ENCODE results near the gene VIL1.

The VIL1 gene

GRCh38 chr2:218399391-218400166 is 19.3 kb upstream of the VIL1 start, which contains the start of gene CTDSP1:
Gene CTDSP1, plus strand, starts transcription at chr2:218399868. Its CDS starts 223 bp downstream, at chr2:218400091.
- peak within 1 kb of the TSS; percentile 89 to 100 (median 100) for H3K27ac Mint-ChIP-seq
- no peak for TF ChIP-seq CTCF (IDR thresholded peaks at IDR 0.05; ENCODE audit: unreplicated experiment in 3 of 3)
- peaks cover 12% of the 10 kb centered on the region for H3K36me3 Mint-ChIP-seq (ENCODE audit: low read depth)
- H3K27me3 Mint-ChIP-seq (ENCODE audit: low read depth), result peaks cover 22% of the 10 kb centered on the region
- H3K9me3 Mint-ChIP-seq, result no peaks in the 10 kb centered on the region
- H3K4me3 Mint-ChIP-seq, result peak within 1 kb of the TSS; percentile 94 to 97 (median 95)
- peaks cover 37% of the 10 kb centered on the region for H3K4me1 Mint-ChIP-seq

DNA sequence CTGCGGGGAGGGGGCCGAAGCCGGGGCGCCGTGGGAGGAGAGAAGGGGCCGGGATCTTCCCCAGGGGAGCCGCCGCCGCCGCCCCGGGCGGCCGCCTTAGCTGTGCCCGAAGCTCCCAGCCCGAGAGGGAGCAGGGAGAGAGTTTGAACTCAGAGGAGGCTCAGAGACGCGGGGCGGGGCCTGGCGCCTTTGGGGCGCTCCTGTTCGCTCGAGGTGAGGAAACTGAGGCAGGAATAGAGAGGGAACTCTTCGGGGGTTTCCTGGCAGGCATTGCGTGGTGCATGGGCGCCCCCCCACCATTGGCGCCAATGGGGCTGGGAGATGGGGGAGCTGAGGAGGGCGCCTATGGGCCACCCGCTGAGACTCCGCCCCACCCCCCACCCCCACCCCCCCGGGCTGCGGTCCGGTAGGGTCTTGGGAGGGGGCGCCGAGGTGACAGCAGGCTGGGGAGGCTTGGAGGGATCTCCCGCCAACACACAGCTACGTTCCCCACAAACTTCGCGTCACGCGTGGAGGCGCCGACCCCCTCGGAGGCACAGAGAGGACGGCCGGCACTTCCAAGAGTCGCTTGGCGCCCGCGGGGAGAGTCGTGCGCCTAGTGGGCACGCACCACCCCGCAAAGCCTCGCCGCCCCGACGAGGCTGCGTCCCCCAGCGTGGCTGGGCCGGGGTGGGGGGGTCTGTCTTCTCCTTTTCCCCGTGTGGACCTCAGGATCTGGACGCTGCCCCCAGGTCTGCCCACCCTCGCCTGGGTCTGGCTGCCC is 18.6 kb upstream of the VIL1 start:
- Mint-ChIP-seq H3K27ac (peak overlapping the region; percentile 87 to 100 (median 100)), H3K4me1 (peaks cover 44% of the 10 kb centered on the region), H3K36me3 (ENCODE audit: low read depth) (peaks cover 12% of the 10 kb centered on the region), H3K9me3 (no peaks in the 10 kb centered on the region), H3K4me3 (peak overlapping the region; percentile 94 to 97 (median 95)), H3K27me3 (ENCODE audit: low read depth) (peaks cover 22% of the 10 kb centered on the region)
- no peak for TF ChIP-seq CTCF (IDR thresholded peaks at IDR 0.05; ENCODE audit: unreplicated experiment in 3 of 3)

GRCh38 chr2:218400930-218401881 is 17.7 kb upstream of the VIL1 start:
- peaks cover 17% of the 10 kb centered on the region for H3K27me3 Mint-ChIP-seq (ENCODE audit: low read depth)
- peaks cover 12% of the 10 kb centered on the region for H3K36me3 Mint-ChIP-seq (ENCODE audit: low read depth)
- peaks cover 47% of the 10 kb centered on the region for H3K4me1 Mint-ChIP-seq
- TF ChIP-seq CTCF (IDR thresholded peaks at IDR 0.05; ENCODE audit: unreplicated experiment in 3 of 3), result no peak
- H3K27ac Mint-ChIP-seq, result peak overlapping the region in 1 of 3 experiments; percentile 19
- H3K4me3 Mint-ChIP-seq, result peak overlapping the region; percentile 80 to 95 (median 94)
- H3K9me3 Mint-ChIP-seq, result no peaks in the 10 kb centered on the region

DNA sequence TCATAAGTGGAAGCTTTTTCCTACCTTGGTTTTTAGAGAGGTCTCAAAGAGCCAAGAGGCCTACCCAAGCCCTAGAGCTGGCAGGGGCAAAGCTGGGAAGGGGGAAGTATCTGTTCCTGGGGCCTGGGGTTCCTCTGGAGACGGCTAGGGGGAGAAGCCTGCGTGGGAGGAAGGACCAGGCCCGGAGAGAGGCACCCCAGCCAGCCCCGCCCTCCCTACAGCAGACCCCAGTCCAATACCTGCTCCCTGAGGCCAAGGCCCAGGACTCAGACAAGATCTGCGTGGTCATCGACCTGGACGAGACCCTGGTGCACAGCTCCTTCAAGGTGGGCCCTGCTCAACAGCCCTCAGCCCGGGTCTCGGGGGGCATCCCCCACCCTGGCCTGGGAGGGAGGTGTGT is 17.0 kb upstream of the VIL1 start:
- Mint-ChIP-seq H3K4me1 (peaks cover 43% of the 10 kb centered on the region), H3K36me3 (ENCODE audit: low read depth) (peaks cover 12% of the 10 kb centered on the region), H3K9me3 (no peaks in the 10 kb centered on the region), H3K27ac (peak overlapping the region in 1 of 3 experiments; percentile 19), H3K27me3 (ENCODE audit: low read depth) (peaks cover 11% of the 10 kb centered on the region), H3K4me3 (peak overlapping the region; percentile 80 to 95 (median 94))
- no peak for TF ChIP-seq CTCF (IDR thresholded peaks at IDR 0.05; ENCODE audit: unreplicated experiment in 3 of 3)

DNA sequence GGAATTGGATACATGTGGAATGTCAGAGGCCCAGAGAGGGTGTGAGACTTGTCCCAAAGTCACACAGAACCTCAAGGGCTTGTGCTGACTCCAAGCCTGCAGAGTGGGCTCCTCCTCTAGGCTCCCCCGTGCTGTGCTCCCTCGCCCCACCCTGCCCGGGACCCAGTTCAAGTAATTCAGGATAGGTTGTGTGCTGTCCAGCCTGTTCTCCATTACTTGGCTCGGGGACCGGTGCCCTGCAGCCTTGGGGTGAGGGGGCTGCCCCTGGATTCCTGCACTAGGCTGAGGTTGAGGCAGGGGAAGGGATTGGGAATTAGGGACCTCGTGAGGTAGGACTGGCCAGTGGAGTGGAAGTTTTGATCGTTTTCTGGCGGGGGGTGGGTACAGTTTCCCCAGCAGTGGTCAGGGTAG is 16.4 kb upstream of the VIL1 start:
- H3K9me3 Mint-ChIP-seq, result no peaks in the 10 kb centered on the region
- H3K4me3 Mint-ChIP-seq, result peak overlapping the region; percentile 55 to 71 (median 61)
- H3K27ac Mint-ChIP-seq, result no peak overlapping the region
- H3K36me3 Mint-ChIP-seq (ENCODE audit: low read depth), result peaks cover 12% of the 10 kb centered on the region
- TF ChIP-seq CTCF (IDR thresholded peaks at IDR 0.05; ENCODE audit: unreplicated experiment in 3 of 3), result no peak
- H3K27me3 Mint-ChIP-seq (ENCODE audit: low read depth), result peaks cover 7% of the 10 kb centered on the region
- H3K4me1 Mint-ChIP-seq, result peaks cover 43% of the 10 kb centered on the region
